Umbilical cord (tissue), 2 donors: Measurements from ENCODE around the gene MYOG. TPM values are rescaled to one million over a fixed set of nuclear protein-coding genes. Genes with fewer than 3 reads are reported as not detected.
A peak's percentile ranks its signal among the peaks of the same experiment; 100 is the strongest.

Experiments used
- DNase-seq: peaks from one replicate; pipeline ENCODE4 v3.0.0-alpha.2; 2015; ENCODE audit warnings: low spot score
- total RNA-seq: library from RNA; depleted of rRNA; stranded (reverse); fragments of >200 nt; gene quantifications from one replicate; pipeline ENCODE4 v1.2.3, GENCODE V29; 2014; ENCODE audit warnings: low replicate concordance; ENCODE audit not compliant: insufficient read depth

The MYOG gene
- total RNA-seq, 1 donor from 2014 or later, result 2.6 TPM

DNA sequence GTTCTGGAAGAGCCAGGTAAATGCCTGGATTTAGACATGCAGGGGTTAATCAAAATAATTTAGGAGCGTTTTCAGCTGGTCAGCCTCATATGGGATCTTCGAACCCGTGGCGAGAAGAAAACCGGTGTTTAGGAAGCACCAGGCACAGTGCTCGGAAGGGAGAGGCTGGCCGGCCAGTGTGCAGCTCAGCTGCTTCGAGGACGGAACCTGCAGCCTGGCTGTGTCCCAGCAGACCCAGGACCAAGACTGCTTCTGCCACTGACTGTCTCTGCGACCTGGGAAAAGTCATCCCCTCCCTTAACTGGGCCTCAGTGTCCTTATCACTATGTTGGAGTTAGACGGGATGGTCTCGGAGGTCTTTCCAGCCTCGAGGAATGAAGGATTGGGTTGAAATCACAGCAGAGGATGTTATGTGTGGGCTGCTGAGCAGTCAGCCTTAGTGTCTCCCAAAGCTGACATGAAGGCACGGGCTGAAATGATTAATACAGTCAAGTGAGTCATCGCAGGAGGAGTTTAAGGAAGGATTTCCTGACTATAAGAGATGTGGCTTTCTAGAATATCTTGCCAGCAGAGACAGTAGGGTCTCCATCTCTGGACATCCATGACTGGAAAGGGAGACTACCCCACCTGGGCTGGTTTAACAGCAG, 38.7 kb downstream of the MYOG start:
- peak; percentile 91 for DNase-seq

DNA sequence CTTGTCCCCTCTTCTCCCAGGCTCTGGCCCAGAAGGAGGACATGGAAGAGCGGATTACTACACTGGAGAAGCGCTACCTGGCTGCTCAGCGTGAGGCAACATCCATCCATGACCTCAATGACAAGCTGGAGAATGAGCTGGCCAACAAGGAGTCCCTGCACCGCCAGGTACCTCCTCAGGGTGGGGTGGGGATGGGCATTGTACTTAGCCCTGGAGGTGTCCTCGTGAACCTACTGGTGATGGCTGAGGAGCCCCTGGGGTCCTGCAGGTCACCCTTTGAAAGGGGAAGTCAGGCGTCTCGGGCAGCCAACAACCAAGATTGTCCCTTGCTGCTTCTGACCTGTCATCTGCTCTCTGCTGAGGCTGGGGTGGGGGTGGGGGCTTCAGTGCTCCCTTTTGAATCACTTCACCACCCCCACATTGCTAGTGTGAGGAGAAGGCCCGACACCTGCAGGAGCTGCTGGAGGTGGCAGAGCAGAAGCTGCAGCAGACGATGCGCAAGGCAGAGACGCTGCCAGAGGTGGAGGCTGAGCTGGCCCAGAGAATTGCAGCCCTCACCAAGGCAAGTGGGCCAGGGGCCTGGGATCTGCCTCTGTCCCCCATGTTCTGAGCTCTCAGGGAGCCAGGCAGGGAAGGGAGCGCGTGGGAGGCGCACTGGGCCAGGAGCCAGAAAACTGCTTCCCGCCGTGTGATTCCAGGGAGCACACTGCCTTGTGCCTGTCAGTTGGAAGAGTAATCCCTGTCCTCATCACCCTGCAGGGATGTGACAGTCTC, 39.8 kb downstream of the MYOG start:
- no peak for DNase-seq

- DNase-seq, result no peak
These were observed 40.5 kb downstream of the MYOG start for GRCh38 chr1:203045336-203045735.

DNA sequence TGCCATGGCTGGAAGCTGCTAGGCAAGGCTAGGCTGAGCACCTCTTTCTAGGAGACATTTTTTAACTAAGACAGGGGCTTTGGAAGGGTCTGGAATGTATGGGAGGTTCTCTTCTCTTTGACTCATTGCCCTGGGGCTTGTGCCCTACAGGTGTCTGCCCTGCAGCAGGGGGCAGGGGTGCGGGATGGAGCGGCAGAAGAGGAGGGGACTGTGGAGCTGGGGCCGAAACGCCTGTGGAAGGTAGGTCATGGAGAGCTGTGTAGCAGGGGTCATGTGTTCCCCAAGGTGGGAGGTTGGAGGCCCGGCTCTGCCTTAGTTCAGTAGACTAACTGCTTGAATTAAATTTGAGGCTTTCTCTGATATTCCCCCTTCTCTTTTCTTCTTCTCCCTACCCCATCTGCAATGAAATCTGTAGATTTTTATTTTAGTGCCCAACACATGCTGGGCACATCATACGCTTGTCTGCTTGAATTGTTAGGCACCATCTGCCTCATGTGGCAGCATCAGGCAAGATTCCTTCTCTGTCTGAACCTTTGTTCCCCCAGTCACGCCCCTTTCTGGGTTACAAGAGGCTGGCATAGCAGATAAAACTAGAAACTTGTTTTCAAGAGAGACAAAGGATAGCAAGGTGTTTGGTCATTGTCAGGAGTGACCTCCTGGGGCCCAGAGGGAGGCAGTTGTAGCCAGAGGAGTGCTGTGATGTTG, 41.1 kb downstream of the MYOG start:
- no peak for DNase-seq

DNA sequence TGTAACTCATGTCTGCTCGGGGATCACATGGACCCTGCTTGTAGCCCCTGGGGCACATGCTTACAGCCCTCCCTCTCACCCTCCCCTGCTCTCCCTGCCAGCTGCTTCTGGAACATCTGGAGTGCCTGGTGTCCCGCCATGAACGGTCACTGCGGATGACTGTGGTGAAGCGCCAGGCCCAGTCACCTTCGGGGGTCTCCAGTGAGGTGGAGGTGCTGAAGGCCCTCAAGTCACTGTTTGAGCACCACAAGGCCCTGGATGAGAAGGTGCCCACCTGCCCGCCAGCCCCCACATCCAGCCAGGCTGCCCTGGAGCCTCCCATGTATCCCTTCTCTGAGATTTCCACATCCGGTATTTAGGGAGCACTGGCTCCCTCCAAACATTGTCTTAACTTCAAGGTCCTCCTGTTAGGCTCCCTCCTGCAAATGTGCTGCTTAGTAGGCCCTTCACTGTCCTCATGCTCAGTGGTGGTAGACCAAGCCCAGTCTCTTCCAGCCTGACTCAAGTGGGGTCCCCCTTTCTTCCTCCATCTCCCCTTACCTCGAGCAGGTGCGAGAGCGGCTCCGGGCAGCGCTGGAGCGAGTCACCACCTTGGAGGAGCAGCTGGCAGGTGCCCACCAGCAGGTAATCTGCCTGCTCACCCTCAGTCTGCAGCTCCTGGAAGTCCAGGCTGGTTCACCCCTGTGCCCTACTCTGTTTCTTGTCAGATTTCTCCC, 41.8 kb downstream of the MYOG start:
- no peak for DNase-seq

- no peak for DNase-seq
These were observed 44.4 kb downstream of the MYOG start for GRCh38 chr1:203041351-203041932.

- DNase-seq, result peak; percentile 79
These were observed 45.1 kb downstream of the MYOG start for GRCh38 chr1:203040513-203041275.

- DNase-seq, result peak; percentile 52
These were observed 46.0 kb downstream of the MYOG start for GRCh38 chr1:203039609-203040512.

DNA sequence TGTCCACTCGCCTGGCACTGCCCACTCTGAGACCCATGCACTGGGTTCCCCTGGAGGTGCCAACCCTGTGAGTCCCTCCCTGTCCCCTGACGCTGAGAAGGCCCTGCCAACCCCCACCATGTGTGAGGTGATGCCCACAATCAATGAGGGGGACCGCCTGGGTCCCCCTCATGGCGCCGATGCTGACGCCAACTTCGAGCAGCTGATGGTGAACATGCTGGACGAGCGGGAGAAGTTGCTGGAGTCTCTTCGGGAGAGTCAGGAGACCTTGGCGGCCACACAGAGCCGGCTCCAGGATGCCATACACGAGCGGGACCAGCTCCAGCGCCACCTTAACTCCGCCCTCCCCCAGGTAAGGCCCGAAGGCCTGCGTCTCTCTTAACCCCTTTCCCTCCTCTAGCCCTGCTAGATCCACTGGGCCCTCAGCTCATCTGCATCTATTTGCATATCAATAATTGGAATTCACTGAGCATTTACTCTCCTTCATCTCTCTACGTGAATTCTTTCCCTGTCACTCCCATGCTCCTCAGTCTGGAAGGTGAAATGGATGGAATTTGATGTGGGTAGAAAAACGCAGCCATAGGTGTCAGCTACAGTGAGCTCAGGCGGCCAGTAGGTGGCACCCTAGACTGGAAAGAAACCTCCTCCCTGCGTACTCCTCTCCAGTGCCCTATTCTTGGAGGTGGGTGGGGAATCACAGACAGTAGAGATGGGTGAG, 46.8 kb downstream of the MYOG start:
- peak; percentile 84 for DNase-seq

- DNase-seq, result peak; percentile 59
These were observed 47.5 kb downstream of the MYOG start for GRCh38 chr1:203038217-203038741.

DNA sequence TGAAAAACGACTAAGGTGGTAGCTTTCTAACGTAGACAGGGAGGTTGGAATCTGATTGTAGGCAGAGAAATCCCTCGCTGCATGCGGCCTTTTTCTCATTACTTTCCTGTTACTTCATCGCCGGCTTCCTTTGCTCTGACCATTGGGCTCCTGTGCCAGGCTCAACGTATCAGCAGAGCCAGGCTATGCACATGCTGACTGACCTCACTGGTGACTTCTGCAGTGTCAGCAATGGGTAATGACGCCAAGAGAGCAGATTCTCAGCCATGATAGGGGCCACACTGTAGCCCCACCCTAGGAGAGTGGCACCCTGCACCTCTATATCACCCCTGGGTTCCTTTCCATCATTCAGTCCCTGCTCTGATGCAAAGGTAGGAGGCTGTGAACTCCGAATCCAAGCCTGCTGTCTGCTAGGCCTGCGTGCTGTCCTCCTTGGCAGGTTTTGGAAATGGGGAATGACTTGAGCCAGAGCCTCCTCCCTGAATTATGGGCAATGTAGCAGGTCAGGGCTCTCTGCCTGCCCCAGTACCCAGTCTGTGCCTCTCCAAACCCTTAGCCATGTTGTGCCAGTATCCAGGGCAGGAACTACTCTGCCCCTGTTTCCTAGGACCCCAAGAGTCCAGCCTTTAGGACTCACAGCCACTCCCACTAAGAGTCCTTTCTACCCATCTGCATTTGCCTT, 48.2 kb downstream of the MYOG start:
- no peak for DNase-seq

GRCh38 chr1:203036537-203036936, 49.3 kb downstream of the MYOG start:
- peak; percentile 53 for DNase-seq

DNA sequence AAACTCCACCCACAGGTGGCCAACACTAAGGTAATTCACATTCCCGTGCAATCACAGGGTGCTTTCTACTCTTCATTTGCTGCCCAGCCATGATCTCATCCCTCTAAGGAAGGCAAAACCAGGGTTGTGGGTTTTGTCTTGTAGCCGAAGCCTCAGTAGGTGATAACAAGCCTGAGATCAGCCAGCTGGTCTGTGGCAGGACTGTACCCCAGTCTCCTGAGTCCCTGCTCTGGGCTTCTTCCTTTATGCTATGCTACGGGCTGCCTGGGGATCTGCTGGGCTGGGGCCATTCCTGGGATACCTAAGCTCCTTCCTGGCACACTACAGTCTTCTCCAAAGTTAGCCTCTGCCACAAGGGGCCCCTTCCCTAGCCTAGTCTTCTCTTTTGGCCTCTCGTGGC, 49.7 kb downstream of the MYOG start:
- peak; percentile 83 for DNase-seq

- DNase-seq, result no peak
These were observed 50.5 kb downstream of the MYOG start for GRCh38 chr1:203035111-203036000.

DNA sequence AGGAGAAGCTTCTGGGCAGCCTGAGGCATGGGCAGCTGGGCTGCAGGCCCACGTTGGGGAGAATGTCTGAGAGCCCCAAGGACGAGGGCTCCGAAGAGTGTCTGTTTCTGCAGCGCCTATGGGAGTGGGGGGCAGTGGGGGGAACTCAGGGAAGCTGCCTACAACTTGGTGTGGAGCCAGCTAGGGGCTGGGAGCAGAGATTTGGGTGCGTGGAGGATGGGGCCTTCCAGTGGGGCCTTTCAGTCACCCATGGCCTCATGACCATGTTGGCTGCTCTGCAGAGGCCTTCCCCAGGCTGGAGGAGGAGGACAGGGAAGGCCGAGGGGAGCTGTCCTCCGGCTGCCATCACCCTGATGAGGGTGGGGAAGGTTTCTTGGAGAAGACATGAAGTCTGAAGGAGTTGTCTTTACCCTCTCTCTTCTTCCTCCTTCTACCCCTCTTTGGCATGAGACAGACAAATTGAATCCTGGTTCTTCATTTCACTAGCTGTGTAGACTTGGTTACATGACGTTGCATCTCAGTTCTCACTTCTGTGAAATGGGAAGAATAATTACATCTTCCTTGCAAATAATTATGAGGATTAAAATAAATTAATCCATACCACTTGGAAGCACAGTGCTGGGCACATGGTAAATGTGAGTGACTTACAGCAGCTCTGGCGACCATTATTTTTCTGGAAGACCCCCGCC, 51.2 kb downstream of the MYOG start:
- no peak for DNase-seq

- no peak for DNase-seq
These were observed 51.9 kb downstream of the MYOG start for GRCh38 chr1:203033917-203034316.

- no peak for DNase-seq
These were observed 52.5 kb downstream of the MYOG start for GRCh38 chr1:203033287-203033686.
